GDM1 (cell line): ENCODE data around the gene KIAA0408.
"Not testable (repeated sequence)": the region's sequence is repeated elsewhere in the genome, so short reads cannot be mapped to it uniquely, and the experiment has no call there.

Source experiments
- DNase-seq: peaks from one replicate; lab custom pipeline; 2025; lab: John Stamatoyannopoulos, UW

Gene KIAA0408

GRCh38 chr6:127463056-127463455 lies 3.9 kb upstream of the KIAA0408 start:
- no peak for DNase-seq

GRCh38 chr6:127462376-127462775 lies 3.2 kb upstream of the KIAA0408 start:
- DNase-seq, result no peak

- DNase-seq, result no peak
Measured at GRCh38 chr6:127460465-127460864, 1.3 kb upstream of the KIAA0408 start.

- DNase-seq, result no peak
Measured at GRCh38 chr6:127458817-127459216, 372 bp downstream of the KIAA0408 start.

GRCh38 chr6:127458222-127458621 lies 967 bp downstream of the KIAA0408 start:
- no peak for DNase-seq

GRCh38 chr6:127457456-127458064 lies 1.6 kb downstream of the KIAA0408 start:
- peak; percentile 19 for DNase-seq

- no peak for DNase-seq
Measured at GRCh38 chr6:127456465-127456864, 2.7 kb downstream of the KIAA0408 start.

GRCh38 chr6:127453845-127454619 lies 5.2 kb downstream of the KIAA0408 start:
- DNase-seq, result no peak

- no peak for DNase-seq
Measured at GRCh38 chr6:127452803-127453202, 6.4 kb downstream of the KIAA0408 start.

GRCh38 chr6:127451388-127451787 lies 7.8 kb downstream of the KIAA0408 start:
- no peak for DNase-seq

GRCh38 chr6:127447780-127448179 lies 11.4 kb downstream of the KIAA0408 start:
- DNase-seq, result no peak

- DNase-seq, result no peak
Measured at GRCh38 chr6:127446356-127446755, 12.8 kb downstream of the KIAA0408 start.

- DNase-seq, result no peak
Measured at GRCh38 chr6:127441881-127442280, 17.3 kb downstream of the KIAA0408 start.

GRCh38 chr6:127439718-127440117 lies 19.5 kb downstream of the KIAA0408 start:
- no peak for DNase-seq

- DNase-seq, result no peak
Measured at GRCh38 chr6:127436578-127437110, 22.5 kb downstream of the KIAA0408 start.

- no peak for DNase-seq
Measured at GRCh38 chr6:127435626-127436220, 23.5 kb downstream of the KIAA0408 start.

GRCh38 chr6:127434651-127435050 lies 24.5 kb downstream of the KIAA0408 start:
- DNase-seq, result no peak

- DNase-seq, result not testable (repeated sequence)
Measured at GRCh38 chr6:127428562-127428961, 30.6 kb downstream of the KIAA0408 start.

GRCh38 chr6:127423921-127424320 lies 35.3 kb downstream of the KIAA0408 start:
- no peak for DNase-seq

- DNase-seq, result not testable (repeated sequence)
Measured at GRCh38 chr6:127421164-127421563, 38.0 kb downstream of the KIAA0408 start.

- DNase-seq, result peak; percentile 75
Measured at GRCh38 chr6:127420556-127420955, 38.6 kb downstream of the KIAA0408 start.

GRCh38 chr6:127415096-127415495 lies 44.1 kb downstream of the KIAA0408 start:
- no peak for DNase-seq

- not testable (repeated sequence) for DNase-seq
Measured at GRCh38 chr6:127413123-127413522, 46.1 kb downstream of the KIAA0408 start.
